Measurements from ENCODE around the gene CYP27A1.

CYP27A1 gene

DNA sequence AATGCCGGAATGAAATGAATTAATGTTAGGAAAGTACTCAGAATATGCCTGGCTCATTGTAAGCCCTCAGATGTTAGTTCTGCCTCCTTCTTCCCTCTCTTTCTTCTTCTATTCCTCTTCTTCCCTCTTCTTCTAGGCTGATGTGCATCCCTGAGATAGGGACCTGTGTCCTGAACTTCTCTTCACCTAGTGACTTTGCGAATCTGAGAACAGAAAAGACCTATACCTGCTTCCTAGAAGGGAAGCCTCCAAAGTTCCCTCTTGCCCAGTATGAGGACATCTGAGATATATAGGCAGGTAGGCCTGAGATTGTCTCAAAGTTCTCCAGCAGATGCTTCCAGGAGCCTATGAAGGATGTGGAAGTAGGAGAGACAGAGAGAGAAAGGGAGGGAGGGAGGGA lies 8.1 kb upstream of the CYP27A1 start:
- DNase-seq (ENCODE audit: low read depth in 2 of 2): no peak

DNA sequence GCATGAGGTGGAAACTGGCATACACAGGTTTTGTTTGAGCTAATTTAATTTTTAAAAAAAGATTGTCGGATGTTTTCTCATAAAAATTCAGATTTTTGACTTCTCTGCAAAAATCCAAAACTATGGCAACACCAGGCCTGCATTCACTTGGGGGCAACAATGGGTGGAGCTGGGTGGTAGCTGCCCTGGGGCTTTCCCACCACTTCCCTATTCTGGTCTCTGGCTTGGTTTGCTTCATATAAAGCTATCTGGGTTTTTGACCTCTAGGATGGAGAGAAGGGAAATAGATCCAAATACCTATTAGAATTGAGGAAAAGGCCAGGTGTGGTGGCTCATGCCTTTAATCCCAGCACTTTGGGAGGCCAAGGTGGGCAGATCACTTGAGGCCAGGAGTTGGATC lies 5.5 kb upstream of the CYP27A1 start:
- DNase-seq (ENCODE audit: low read depth in 2 of 2): no peak

- DNase-seq (ENCODE audit: low read depth in 2 of 2): no peak
These were observed 4.5 kb upstream of the CYP27A1 start for GRCh38 chr2:218777276-218777990.

DNA sequence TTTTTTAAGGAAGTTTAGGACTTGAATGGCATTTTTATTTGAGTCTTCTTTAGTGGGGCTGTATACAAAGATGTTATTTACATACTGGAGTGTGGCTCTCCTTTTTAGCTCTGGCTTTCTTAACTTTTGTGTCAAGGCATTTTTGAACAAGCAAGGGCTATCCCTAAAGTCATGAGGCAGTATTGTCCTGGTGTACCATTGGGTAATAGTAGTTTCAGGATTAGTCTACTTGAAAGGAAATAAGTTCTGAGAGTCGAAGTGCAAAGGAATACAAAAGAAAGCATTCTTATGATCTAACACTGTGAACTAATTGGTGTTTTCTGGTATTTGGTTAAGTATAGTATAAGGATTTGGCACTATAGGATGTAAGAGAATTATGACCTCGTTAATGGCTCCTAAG lies 1.9 kb upstream of the CYP27A1 start:
- DNase-seq (ENCODE audit: low read depth in 2 of 2): no peak

DNA sequence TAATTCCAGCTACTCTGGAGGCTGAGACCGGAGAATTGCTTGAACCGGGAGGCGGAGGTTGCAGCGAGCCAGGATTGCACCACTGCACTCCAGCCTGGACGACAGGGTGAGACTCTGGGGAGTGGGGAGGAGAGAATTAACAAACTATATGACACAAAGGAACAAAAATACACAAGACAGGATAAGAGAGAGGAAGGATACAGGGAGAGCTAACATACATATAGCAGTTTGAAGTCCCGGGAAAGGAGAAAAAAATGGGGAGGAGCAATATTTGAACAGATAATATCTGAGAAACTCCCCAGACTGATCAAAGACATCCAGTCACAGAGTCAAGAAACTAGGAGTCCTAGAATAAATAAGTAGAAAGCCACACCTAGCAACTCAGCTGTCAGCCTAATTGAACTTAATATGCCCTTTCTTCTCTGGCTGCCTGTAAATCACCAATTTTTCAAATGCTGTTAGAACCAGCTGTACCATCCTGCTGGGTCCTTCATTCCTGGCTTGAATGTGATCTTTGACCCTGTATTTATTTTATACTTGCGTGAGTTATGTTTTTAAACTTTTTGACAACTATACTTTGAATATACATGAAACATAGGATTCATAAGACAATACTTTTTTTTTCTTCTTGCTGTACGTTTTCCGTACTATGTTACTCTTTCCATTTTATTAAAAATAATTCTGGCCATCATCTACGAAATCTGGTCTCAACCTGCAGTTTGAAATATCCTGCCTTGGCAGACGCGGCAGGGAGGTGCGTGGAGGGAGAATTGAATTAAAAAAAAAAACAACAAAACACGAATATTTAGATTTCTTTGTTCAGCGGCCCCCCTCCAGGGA lies 876 bp upstream of the CYP27A1 start:
- no peak for DNase-seq (ENCODE audit: low read depth in 2 of 2)

- DNase-seq (ENCODE audit: low read depth in 2 of 2): no peak
These were observed 539 bp downstream of the CYP27A1 start for GRCh38 chr2:218782528-218782844.

- no peak for DNase-seq (ENCODE audit: low read depth in 2 of 2)
These were observed 1.7 kb downstream of the CYP27A1 start for GRCh38 chr2:218783688-218784087.

GRCh38 chr2:218785103-218785502 lies 3.2 kb downstream of the CYP27A1 start:
- no peak for DNase-seq (ENCODE audit: low read depth in 2 of 2)

DNA sequence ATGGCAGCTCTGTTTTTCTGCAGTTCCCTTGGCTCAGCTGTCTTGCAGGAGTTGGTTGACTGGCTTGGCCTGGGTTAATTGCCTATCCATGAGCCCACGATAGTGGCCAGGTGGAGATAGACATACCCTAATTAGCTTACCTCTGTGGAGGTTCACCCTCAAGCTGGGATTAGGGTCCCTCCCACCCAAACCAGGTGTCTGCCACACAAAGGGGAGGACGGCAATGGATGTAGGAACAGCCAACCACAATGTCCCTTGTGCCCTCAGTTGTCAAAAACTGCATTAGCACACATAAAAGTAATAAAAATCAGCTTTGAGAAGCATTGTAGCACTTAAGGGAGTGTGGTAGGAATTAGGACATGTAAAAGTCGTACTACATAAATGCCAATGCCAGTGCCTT lies 4.2 kb downstream of the CYP27A1 start:
- no peak for DNase-seq (ENCODE audit: low read depth in 2 of 2)

DNA sequence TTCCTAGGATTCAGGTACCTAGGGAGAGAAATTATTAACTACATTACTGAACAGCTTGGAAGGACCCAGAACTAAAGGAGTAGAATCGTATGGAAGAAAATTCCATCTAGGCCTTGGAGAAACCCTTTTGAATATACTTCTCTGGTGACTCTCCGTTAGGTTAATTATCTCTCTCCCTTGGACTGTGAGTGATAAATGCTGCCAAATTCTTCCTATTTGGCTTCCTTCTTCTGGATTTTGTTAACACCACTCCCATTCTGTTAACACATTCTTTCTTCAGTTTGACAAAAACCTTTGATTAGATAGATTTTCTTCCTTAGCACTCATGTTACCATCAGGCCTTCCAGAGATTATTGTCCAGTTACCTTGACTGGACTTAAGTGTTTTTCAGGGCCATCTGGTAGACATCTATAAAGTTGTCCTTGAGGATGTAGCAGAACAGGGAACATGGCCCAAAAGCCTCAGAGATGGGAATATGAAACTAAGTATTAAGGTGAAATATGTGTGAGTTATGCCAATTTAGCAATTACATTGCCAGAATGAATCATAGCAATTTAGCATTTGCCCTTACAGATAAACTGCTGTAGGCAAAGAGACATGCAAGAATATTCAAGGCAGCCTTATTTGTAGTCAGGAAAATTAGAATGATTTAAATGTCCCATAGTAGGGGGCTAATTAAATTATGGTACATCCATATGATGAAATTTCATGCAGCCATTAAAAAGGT lies 6.7 kb downstream of the CYP27A1 start:
- DNase-seq (ENCODE audit: low read depth in 2 of 2): no peak

- DNase-seq (ENCODE audit: low read depth in 2 of 2): no peak
These were observed 10.5 kb downstream of the CYP27A1 start for GRCh38 chr2:218792433-218792832.

GRCh38 chr2:218796691-218797090 lies 14.7 kb downstream of the CYP27A1 start:
- no peak for DNase-seq (ENCODE audit: low read depth in 2 of 2)

DNA sequence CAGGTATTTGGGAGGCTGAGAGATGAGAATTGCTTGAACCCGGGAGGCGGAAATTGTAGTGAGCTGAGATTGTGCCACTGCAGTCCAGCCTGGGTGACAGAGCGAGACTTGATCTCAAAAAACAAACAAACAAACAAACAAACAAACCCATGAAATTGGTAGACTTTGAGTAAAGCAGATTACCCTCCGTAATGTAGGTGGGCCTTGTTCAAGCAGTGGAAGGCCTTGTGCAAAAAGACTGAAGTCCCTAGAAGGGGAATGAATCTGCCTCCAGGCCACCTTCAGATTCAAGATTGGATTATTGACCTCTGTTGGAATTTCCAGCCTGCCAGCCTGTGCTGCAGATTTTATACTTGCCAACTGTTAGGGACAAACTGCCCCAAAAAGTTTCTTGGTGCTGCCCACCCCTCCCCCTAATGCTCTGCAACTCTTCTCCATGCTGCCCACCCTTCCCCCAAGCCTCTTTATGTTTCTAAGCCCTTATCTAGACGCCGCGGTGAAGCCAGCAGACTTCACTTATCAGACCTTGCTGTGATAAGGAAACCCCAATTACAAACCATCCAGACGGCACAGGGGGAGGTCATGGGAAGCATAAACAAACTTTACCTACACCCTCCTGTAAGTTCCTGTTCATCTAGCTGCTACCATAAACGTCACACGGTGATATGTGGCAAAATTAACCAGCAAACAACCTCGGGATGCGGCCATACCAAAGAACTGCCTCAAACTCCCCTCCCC lies 17.0 kb downstream of the CYP27A1 start:
- DNase-seq (ENCODE audit: low read depth in 2 of 2): no peak

DNA sequence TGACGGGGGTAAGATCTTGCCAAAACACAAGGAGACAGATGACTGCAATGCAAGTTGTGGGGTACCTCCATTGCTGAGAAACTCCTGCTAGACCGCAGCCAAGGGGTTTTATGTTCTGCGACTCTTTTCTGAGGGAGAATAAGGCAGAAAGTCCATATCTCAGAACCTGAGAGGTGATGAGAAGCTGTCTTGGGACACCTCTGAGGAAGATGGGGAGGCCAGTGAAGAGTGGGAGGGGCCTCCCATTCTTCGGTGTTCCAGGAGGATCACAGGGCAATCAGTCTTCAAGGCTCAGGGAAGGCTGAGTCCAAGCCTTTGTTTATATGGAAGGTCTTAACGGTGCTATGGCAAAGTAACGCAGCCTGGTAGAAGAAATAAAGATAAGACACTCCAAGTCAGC lies 18.0 kb downstream of the CYP27A1 start:
- DNase-seq (ENCODE audit: low read depth in 2 of 2): no peak

GRCh38 chr2:218802386-218802994 lies 20.5 kb downstream of the CYP27A1 start:
- no peak for DNase-seq (ENCODE audit: low read depth in 2 of 2)

GRCh38 chr2:218804817-218805216 lies 22.9 kb downstream of the CYP27A1 start:
- no peak for DNase-seq (ENCODE audit: low read depth in 2 of 2)

DNA sequence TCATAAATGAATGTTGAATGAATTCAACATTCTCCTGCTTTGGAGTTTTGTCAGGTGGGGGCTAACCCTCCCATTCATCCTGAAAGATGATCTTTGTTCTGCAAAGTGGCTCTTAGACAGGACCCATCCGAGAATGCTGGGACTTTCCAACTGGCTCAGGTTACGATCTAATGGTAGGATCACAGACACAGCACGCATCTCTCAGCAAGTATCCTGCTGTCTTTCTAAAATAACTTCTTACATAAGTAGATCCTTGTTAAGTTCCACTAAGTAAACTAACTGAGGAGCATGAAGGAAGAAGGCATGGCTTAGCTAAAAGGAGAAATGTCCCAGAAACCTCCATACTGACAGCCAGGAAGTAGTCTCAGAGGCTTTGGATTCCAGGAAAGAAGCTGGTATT lies 23.7 kb downstream of the CYP27A1 start:
- no peak for DNase-seq (ENCODE audit: low read depth in 2 of 2)

DNA sequence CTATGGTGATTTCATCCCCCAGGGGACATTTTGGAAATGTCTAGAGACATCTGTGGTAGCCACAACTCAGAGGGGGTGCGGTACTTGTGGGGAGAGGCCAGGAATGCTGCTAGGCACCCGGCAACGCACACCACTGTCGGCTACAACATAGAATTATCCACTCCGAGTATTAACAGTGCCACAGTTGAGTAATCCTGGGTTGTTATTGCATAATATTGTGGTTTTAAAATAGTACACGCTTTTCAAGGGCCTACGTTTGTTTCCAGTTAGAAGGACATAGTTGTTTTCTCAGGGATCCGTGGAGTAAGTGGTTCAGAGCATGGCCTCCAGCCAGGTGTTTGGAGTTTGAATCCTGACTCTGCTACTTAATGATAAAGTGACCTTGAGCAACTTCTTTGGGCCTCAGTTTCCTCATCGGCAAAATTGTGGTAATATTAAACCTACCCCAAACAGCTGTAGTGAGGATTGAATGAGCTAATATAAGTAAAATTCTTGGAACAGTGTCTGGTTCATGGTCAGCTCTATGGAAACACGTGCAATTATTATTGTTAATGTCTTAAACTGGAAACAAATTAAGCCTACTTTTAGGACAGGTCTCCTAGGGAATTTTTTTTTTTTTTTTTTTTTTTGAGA lies 24.5 kb downstream of the CYP27A1 start:
- no peak for DNase-seq (ENCODE audit: low read depth in 2 of 2)

- no peak for DNase-seq (ENCODE audit: low read depth in 2 of 2)
These were observed 25.7 kb downstream of the CYP27A1 start for GRCh38 chr2:218807626-218808025.

- no peak for DNase-seq (ENCODE audit: low read depth in 2 of 2)
These were observed 27.6 kb downstream of the CYP27A1 start for GRCh38 chr2:218809515-218809914.

DNA sequence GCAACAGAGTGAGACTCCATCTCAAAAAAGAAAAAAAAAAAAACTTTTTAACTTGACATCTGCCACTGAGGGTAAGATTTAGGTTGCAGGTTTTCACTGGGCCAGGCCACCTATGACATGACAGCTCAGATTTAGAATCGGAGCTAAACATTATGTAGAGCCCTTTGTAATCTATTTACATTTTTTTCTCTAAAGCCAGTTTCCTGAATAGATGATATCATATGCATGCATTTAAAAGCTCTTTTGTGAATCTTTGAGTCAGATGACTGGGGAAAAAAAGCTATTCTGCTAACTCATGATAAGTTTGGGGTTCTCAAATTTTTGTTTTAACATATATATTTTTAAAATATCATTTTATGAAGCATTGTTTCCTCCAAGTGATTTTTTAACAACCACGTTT lies 28.3 kb downstream of the CYP27A1 start:
- no peak for DNase-seq (ENCODE audit: low read depth in 2 of 2)
